Tibial nerve (tissue), 3 donors: ENCODE data around the gene MEF2D.

Source experiments
- POLR2A ChIP-seq, 2 donors: fragments of 450-650 bp; IDR thresholded peaks; one replicate each; pipeline ENCODE4 v1.6.1; 2017; ENCODE audit warnings: antibody characterized with exemption in 2 of 2, mild to moderate bottlenecking in 2 of 2, moderate library complexity in 2 of 2
- TF ChIP-seq, protein P1 (sequence below), 5 experiments: fragments of 200-600 bp in 3 of 5; fragments of 450-650 bp in 2 of 5; sonication (generic) in 3 of 5; IDR thresholded peaks; one replicate each; pipeline ENCODE4 v1.5.1; 2016 to 2019; ENCODE audit warnings: antibody characterized with exemption in 5 of 5, mild to moderate bottlenecking in 3 of 5, moderate library complexity in 2 of 5

- TF ChIP-seq POLR2A (IDR thresholded peaks at IDR 0.05): no peak
- TF ChIP-seq, protein P1, sequence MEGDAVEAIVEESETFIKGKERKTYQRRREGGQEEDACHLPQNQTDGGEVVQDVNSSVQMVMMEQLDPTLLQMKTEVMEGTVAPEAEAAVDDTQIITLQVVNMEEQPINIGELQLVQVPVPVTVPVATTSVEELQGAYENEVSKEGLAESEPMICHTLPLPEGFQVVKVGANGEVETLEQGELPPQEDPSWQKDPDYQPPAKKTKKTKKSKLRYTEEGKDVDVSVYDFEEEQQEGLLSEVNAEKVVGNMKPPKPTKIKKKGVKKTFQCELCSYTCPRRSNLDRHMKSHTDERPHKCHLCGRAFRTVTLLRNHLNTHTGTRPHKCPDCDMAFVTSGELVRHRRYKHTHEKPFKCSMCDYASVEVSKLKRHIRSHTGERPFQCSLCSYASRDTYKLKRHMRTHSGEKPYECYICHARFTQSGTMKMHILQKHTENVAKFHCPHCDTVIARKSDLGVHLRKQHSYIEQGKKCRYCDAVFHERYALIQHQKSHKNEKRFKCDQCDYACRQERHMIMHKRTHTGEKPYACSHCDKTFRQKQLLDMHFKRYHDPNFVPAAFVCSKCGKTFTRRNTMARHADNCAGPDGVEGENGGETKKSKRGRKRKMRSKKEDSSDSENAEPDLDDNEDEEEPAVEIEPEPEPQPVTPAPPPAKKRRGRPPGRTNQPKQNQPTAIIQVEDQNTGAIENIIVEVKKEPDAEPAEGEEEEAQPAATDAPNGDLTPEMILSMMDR (IDR thresholded peaks at IDR 0.05): no peak
These were observed 21.9 kb upstream of the MEF2D start for GRCh38 chr1:156522443-156522970.
